Effector memory CD4-positive, alpha-beta T cell (primary cell): ENCODE measurements around the gene PCYT1A.

ENCODE experiments used
- DNase-seq, 3 donors: peaks; one replicate each; pipeline ENCODE4 v3.0.0-alpha.2; 2020
- H3K27ac ChIP-seq: 2 replicates; pipeline ENCODE4 v1.7.0; 2013; ENCODE audit warnings: mild to moderate bottlenecking, low read length, moderate library complexity; ENCODE audit not compliant: insufficient read depth, poor library complexity, severe bottlenecking
- H3K27me3 ChIP-seq: replicated peaks from 2 replicates; pipeline ENCODE4 v1.7.0; 2013; ENCODE audit warnings: mild to moderate bottlenecking, low read length; ENCODE audit not compliant: insufficient read depth, control insufficient read depth, poor library complexity, severe bottlenecking
- H3K36me3 ChIP-seq: 2 replicates; pipeline ENCODE4 v1.7.0; 2013; ENCODE audit warnings: mild to moderate bottlenecking, low read length, moderate library complexity; ENCODE audit not compliant: control insufficient read depth, insufficient read depth
- H3K4me1 ChIP-seq: 2 replicates; pipeline ENCODE4 v1.7.0; 2013; ENCODE audit warnings: low read length, mild to moderate bottlenecking; ENCODE audit not compliant: control insufficient read depth, insufficient read depth, poor library complexity, severe bottlenecking
- H3K4me3 ChIP-seq: 2 replicates; pipeline ENCODE4 v1.7.0; 2013; ENCODE audit warnings: low read length, low read depth, mild to moderate bottlenecking; ENCODE audit not compliant: insufficient read depth, poor library complexity, severe bottlenecking
- H3K9me3 ChIP-seq: 2 replicates; pipeline ENCODE4 v1.7.0; 2013; ENCODE audit warnings: mild to moderate bottlenecking, low read length, moderate library complexity; ENCODE audit not compliant: control insufficient read depth

The PCYT1A gene

DNA sequence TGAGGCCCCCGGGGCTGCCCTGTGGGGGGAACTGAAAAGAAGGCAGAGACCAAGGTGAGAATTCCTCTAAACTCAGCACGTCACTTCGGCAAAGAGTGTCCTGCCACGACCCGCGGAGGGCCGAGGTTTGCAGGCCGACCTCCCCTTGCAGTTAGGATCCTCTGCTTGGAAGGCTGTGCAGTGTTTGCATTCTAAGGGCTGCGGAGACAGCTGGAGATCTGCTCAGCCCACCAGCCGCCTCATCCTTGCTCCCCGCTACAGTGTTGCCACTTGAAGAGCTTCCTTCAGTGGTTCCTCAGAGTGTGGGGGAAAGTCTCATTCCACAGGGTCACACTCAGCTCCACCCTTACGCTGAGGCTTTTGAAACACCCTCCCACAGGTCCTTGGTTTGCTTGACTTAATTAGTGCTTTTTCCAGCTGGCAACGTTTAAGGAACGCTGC is 60.4 kb downstream of the PCYT1A start:
- no peak overlapping the region for H3K4me3 ChIP-seq
- DNase-seq = no peak
- H3K4me1 ChIP-seq = no peaks in the 10 kb centered on the region
- H3K27me3 ChIP-seq = no peaks in the 10 kb centered on the region
- no peaks in the 10 kb centered on the region for H3K36me3 ChIP-seq
- H3K9me3 ChIP-seq = no peaks in the 10 kb centered on the region
- H3K27ac ChIP-seq = no peak overlapping the region

DNA sequence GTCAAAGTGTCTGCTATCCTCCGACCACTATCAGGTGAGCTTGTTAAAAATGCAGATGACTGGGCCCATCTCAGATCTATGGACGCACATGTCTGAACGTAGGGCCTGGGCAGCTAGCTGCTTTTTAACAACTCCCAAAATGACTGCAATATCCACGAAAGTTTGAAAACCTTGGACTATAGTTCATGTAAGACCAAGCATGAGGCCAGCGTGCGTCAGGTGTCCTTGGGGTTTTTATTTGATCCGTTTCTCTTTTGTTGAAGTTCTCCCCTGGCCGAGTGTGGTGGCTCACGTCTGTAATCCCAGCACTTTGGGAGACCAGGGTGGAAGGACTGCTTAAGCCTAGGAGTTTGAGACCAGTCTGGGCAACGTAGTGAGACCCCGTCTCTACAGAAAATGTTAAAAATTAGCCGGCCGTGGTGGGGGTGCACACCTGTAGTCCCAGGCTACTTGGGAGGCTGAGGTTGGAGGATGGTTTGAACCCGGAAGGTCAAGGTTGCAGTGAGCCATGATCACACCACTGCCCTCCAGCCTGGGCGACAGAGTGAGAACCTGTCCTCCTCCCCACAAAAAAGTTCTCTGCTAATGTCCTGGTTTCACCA is 61.7 kb downstream of the PCYT1A start:
- H3K4me1 ChIP-seq = no peaks in the 10 kb centered on the region
- H3K9me3 ChIP-seq = no peaks in the 10 kb centered on the region
- H3K27ac ChIP-seq = no peak overlapping the region
- H3K36me3 ChIP-seq = no peaks in the 10 kb centered on the region
- H3K4me3 ChIP-seq = no peak overlapping the region
- no peaks in the 10 kb centered on the region for H3K27me3 ChIP-seq
- no peak for DNase-seq

DNA sequence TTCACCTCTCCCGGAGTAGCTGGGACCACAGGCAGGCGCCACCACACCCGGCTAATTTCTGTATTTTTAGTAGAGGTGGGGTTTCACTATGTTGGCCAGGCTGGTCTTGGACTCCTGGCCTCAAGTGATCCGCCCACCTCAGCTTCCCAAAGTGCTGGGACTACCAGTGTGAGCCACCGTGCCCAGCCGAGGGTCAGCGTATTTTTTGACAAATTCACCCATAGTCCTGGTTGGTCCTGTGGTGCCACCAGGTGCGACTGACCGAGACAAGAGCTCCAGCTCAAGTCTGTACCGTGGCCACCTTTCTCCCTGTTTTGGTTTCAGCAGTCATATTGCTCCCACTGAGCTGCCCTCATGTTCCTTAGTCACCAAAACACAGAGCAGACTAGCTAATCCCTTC is 62.4 kb downstream of the PCYT1A start:
- Histone ChIP-seq H3K27ac (no peak overlapping the region), H3K4me1 (no peaks in the 10 kb centered on the region), H3K36me3 (no peaks in the 10 kb centered on the region), H3K9me3 (no peaks in the 10 kb centered on the region), H3K4me3 (no peak overlapping the region), H3K27me3 (no peaks in the 10 kb centered on the region)
- DNase-seq = no peak

DNA sequence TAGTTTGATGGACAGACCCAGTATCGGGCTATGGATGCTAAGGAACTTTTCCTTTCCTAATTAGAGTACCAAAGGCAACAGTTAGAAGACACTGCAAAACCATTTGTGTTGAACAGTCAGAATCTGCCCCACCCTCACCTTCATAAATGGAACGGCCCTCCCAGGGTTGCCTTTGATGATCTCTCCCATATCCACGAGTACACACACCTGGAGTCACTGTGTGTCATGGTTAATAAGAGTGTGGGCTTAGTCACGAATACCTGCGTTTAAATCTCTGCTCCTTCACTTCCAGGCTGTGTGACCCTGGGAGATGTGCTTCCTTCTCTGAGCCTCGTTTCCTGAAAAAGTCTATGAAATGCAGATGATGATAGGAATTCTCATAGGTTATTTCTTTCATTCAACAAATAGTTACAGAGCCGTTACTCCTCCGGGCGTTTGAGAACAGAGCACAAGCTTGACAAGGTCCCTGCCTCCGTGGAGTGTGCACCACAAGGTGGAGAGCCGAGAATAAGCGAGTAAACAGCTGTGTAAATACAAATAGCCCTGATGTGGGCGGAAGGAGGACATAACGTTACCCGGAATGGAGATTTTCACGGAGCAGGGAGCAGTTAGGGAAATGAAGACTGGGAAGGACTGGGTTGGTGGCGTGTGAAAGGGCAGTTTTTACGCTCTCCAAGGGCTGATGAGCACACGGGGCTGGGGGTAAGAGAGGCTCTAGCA is 64.5 kb downstream of the PCYT1A start:
- Histone ChIP-seq H3K9me3 (no peaks in the 10 kb centered on the region), H3K4me1 (peaks cover 7% of the 10 kb centered on the region), H3K27ac (no peak overlapping the region)

DNA sequence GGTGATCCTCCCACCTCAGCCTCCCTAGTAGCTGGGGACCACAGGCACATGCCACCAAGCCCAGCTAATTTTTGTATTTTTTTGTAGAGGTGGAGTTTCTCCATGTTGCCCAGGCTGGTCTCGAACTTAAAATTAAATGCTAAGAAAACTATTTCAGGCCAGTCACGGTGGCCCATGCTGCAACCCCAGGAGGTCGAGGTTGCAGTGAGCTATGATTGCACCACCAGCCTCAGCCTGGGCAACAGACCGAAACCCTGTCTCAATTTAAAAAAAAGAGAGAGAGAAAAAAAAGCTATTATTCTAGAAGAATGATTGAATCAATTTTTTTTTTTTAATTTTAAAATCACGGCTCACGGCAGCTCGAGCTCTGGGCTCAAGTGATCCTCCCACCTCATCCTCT is 66.5 kb downstream of the PCYT1A start:
- no peaks in the 10 kb centered on the region for H3K36me3 ChIP-seq
- no peak for DNase-seq
- peaks cover 7% of the 10 kb centered on the region for H3K4me1 ChIP-seq
- H3K4me3 ChIP-seq = no peak overlapping the region
- H3K27ac ChIP-seq = no peak overlapping the region
- H3K9me3 ChIP-seq = no peaks in the 10 kb centered on the region
- no peaks in the 10 kb centered on the region for H3K27me3 ChIP-seq

More for the DNA sequence above, 64.5 kb downstream of the PCYT1A start:
- DNase-seq = no peak
- Histone ChIP-seq H3K27me3 (no peaks in the 10 kb centered on the region), H3K36me3 (no peaks in the 10 kb centered on the region), H3K4me3 (no peak overlapping the region)

DNA sequence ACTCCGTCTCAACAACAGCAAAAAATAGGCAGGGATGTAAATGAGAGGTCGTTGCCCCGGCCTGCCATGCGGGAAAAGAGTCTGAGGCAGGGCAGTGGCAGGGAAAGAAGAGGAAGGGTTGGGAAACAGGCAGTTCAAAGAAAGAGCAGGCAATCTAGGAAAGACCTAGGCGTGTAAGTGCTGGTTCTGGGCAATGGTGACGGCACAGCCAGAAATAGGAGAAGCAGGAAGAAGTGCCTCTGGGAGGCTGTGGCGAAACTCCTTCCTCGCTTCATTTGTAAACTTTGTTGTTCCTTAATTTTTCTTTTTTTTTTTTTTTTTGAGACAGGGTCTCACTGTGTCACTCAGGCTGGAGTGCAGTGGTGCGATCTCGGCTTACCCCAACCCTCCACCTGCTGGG is 66.9 kb downstream of the PCYT1A start:
- DNase-seq = no peak
- H3K27ac ChIP-seq = no peak overlapping the region
- H3K36me3 ChIP-seq = no peaks in the 10 kb centered on the region
- peaks cover 7% of the 10 kb centered on the region for H3K4me1 ChIP-seq
- H3K27me3 ChIP-seq = no peaks in the 10 kb centered on the region
- H3K9me3 ChIP-seq = no peaks in the 10 kb centered on the region
- H3K4me3 ChIP-seq = no peak overlapping the region

DNA sequence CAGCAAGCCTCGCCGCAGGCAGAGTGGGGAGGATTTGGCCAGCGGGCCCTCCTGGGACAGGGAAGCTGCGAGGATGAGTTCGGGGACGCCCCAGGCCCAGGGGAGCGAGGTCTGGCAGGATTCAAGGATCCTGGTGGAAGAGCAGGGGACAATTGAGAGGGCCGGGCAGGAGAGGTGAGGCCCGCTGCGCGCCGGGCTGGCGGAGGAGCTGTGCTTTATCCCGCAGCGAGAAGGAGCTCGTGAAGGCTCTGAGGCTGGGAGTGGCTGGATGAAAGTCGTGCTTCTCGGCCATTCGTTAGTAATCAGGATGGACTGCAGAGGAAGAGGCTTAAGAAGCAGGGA is 67.6 kb downstream of the PCYT1A start:
- no peaks in the 10 kb centered on the region for H3K9me3 ChIP-seq
- no peak for DNase-seq
- peaks cover 7% of the 10 kb centered on the region for H3K4me1 ChIP-seq
- no peak overlapping the region for H3K27ac ChIP-seq
- no peaks in the 10 kb centered on the region for H3K27me3 ChIP-seq
- H3K36me3 ChIP-seq = no peaks in the 10 kb centered on the region
- no peak overlapping the region for H3K4me3 ChIP-seq

DNA sequence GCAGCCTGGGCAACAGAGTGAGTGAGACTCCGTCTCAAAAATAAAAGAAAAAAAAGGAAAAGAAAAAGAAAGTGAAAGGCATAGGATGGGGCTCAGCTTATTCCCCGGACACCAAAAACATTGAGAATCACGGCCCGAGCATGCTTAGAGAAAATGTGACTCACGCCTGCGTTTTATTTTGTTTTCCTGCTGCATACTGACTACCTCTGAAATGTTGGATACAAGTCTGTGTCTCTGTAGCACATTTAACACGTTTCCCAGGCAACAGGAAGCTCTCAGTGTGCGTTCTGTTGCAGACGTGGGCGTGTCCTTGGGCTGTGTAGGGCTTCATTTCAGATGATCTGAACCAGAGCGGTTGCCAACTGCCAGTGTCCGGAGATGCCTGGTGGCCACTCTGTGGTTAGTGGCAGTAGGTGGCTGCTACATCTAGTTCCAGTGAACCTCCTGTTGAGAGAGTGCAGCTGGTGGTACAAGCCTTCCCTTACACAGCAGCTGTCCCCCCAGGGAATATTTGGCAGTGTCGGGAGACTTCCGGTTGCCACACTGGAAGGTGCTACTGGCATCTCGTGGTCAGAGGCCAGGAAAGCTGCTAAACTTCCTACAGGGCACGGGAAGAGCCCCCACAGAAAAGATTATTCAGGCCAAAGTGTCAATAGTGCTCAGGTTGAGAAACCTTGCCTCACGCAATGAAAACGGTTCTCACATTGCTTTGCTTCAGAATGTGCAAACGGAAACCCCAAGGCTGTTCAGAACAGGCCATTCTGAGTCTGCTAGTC is 68.1 kb downstream of the PCYT1A start:
- Histone ChIP-seq H3K27me3 (no peaks in the 10 kb centered on the region), H3K4me3 (peak overlapping the region; percentile 47), H3K36me3 (no peaks in the 10 kb centered on the region), H3K9me3 (no peaks in the 10 kb centered on the region), H3K4me1 (peaks cover 7% of the 10 kb centered on the region), H3K27ac (no peak overlapping the region)
- peak in 2 of 3 donors; percentile 27 to 61 for DNase-seq

DNA sequence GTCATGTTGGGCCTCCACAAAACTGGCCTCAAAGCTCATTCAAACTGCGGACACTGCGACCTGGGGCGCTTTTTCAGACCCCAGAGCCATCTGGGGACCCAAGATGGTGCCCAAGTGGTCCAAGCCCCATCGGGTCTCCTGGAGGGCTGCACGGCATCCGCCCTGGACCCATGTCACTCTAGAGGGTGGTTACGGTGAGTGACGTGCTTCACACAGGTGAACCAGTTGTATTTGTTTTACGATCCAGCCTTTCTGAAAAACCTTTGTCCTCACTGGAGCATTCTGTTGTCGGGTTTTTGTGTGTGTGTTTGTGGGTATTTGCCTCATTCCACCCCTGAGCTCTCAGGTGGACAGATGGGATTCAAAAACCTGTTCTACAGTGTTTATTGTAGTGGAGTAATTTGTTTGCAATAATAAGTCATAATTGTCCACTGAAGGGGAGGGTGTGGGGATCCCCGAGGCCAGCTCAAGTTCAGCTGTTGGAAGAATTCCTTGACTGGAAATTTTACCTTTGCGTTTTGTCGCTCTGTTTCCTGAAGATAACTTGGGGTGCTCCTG is 69.3 kb downstream of the PCYT1A start:
- Histone ChIP-seq H3K9me3 (no peaks in the 10 kb centered on the region), H3K4me3 (no peak overlapping the region), H3K27ac (no peak overlapping the region), H3K27me3 (no peaks in the 10 kb centered on the region), H3K36me3 (no peaks in the 10 kb centered on the region), H3K4me1 (peaks cover 7% of the 10 kb centered on the region)
- DNase-seq = no peak
